GM12878 (cell line): ENCODE results near the gene SUSD1. TPM values are rescaled to one million over a fixed set of nuclear protein-coding genes. Genes with fewer than 3 reads are reported as not detected.

ENCODE experiments used
- BRCA1 ChIP-seq: IDR thresholded peaks from 2 replicates; pipeline ENCODE4 v1.6.1; 2011; ENCODE audit warnings: low read depth, low read length, improper control_type of control experiment
- CEBPB ChIP-seq, 2 experiments: fragments of 150-350 bp in 1 of 2; IDR thresholded peaks; 2 replicates each; pipeline ENCODE4 v1.6.1; 2012 to 2014; ENCODE audit warnings: low read depth in 2 of 2, low read length in 2 of 2, borderline replicate concordance in 1 of 2, inconsistent platforms in 1 of 2
- CUX1 ChIP-seq: IDR thresholded peaks from 2 replicates; pipeline ENCODE4 v1.6.1; 2012; ENCODE audit warnings: improper control_type of control experiment, low read depth, low read length; ENCODE audit not compliant: insufficient replicate concordance
- IRF3 ChIP-seq: fragments of 450-650 bp; IDR thresholded peaks from 2 replicates; pipeline ENCODE4 v1.6.1; 2014; ENCODE audit warnings: mild to moderate bottlenecking
- KDM1A ChIP-seq: fragments of 200-600 bp; sonication (generic); IDR thresholded peaks from 2 replicates; pipeline ENCODE4 v1.6.1; 2016; ENCODE audit warnings: borderline replicate concordance
- NFXL1 ChIP-seq: fragments of 450-650 bp; IDR thresholded peaks from 2 replicates; pipeline ENCODE4 v1.6.1; 2017; ENCODE audit warnings: antibody characterized with exemption, mild to moderate bottlenecking, borderline replicate concordance
- NFYA ChIP-seq: IDR thresholded peaks from 2 replicates; pipeline ENCODE4 v1.6.1; 2011; ENCODE audit warnings: low read depth, mild to moderate bottlenecking, low read length, improper control_type of control experiment, borderline replicate concordance
- PAX8 ChIP-seq: fragments of 450-650 bp; IDR thresholded peaks from 2 replicates; pipeline ENCODE4 v1.6.1; 2017; ENCODE audit warnings: mild to moderate bottlenecking, moderate library complexity
- RBBP5 ChIP-seq: fragments of 200-600 bp; sonication (generic); conservative IDR thresholded peaks from 2 replicates; pipeline ENCODE4 v1.6.1; 2016
- RELA ChIP-seq: fragments of 450-650 bp; IDR thresholded peaks from 2 replicates; pipeline ENCODE4 v1.8.0; 2014; ENCODE audit warnings: borderline replicate concordance; ENCODE audit not compliant: partially characterized antibody
- SUZ12 ChIP-seq: fragments of 200-600 bp; sonication (generic); IDR thresholded peaks from one replicate; pipeline ENCODE4 v1.6.1; 2018; ENCODE audit warnings: antibody characterized with exemption, mild to moderate bottlenecking; ENCODE audit not compliant: unreplicated experiment
- USF1 ChIP-seq: IDR thresholded peaks from 2 replicates; pipeline ENCODE4 v1.6.1; 2011; ENCODE audit warnings: borderline replicate concordance, low read depth, mild to moderate bottlenecking, moderate library complexity, mixed read lengths, low read length; ENCODE audit not compliant: insufficient read depth; ENCODE audit errors: extremely low read length
- USF2 ChIP-seq: IDR thresholded peaks from 2 replicates; pipeline ENCODE4 v1.6.1; 2011; ENCODE audit warnings: low read depth, low read length, improper control_type of control experiment, borderline replicate concordance
- ZBTB11 ChIP-seq: fragments of 450-650 bp; formaldehyde crosslinking; IDR thresholded peaks from 2 replicates; pipeline ENCODE4 v1.5.0; 2022; ENCODE audit warnings: mild to moderate bottlenecking, missing genetic modification characterization
- polyA plus RNA-seq, 11 experiments: library from polyadenylated mRNA; depleted of rRNA in 4 of 11; unstranded in 6 of 11; stranded (reverse) in 5 of 11; fragments of >200 nt; fragmentation: Nextera tagmentation in 4 of 11; fragmentation: Illumina TruSeq in 1 of 11; extraction: Ambion mirVana in 4 of 11; extraction: Trizol in 1 of 11; gene quantifications; 1 replicate in 1 of 11; 2 replicates in 10 of 11; pipeline versions ENCODE4 v1.2.1 to v1.2.3, GENCODE V29; 2011 to 2016; ENCODE audit warnings: inconsistent platforms in 2 of 11, missing spikeins in 2 of 11, low read depth in 1 of 11
- total RNA-seq, 4 experiments: library from RNA; depleted of rRNA in 3 of 4; stranded (reverse); fragments of >200 nt in 3 of 4; fragmentation: Illumina TruSeq in 1 of 4; extraction: Trizol in 1 of 4; gene quantifications; 2 replicates each; pipeline versions ENCODE4 v1.2.1 to v1.2.3, GENCODE V29; 2013 to 2021

SUSD1 gene
- total and polyA plus RNA-seq, 10 of the 15 experiments (the other 5 are each of a cell fraction or from before 2014, with no cell fraction given), result 6.7 to 20.8 (median 13.2) TPM

GRCh38 chr9:111994831-111995458, 180.2 kb downstream of the SUSD1 start (continued):
- no peak for TF ChIP-seq KDM1A
- no peak for TF ChIP-seq NFYA
- TF ChIP-seq ZBTB11 (CRISPR knock-in tag), result no peak
- no peak for TF ChIP-seq PAX8
- no peak for TF ChIP-seq CUX1
- TF ChIP-seq NFXL1, result no peak
- peak; percentile 20; the same call in 1 of the 2 replicates for TF ChIP-seq USF2
- no peak for TF ChIP-seq SUZ12
- TF ChIP-seq RBBP5, result no peak
- no peak for TF ChIP-seq IRF3
- no peak for TF ChIP-seq RELA
- TF ChIP-seq CEBPB (IDR thresholded peaks at IDR 0.05; ENCODE audit: borderline replicate concordance in 1 of 2, low read depth in 2 of 2, low read length in 2 of 2), result no peak
- no peak for TF ChIP-seq BRCA1
- no peak for TF ChIP-seq USF1
